Keratinocyte (primary cell): Measurements from ENCODE around the gene HSPA1B.

Experiments used
- CTCF ChIP-seq, 3 experiments: IDR thresholded peaks in 1 of 3; conservative IDR thresholded peaks in 1 of 3; optimal IDR thresholded peaks in 1 of 3; 2 replicates in 2 of 3; 3 replicates in 1 of 3; pipeline versions ENCODE3 to v1.5.1; 2011; ENCODE audit warnings: low read length in 3 of 3, mild to moderate bottlenecking in 3 of 3, moderate library complexity in 2 of 3, control low read depth in 1 of 3, inconsistent platforms in 1 of 3; ENCODE audit not compliant: insufficient read depth in 2 of 3; ENCODE audit errors: extremely low read depth in 1 of 3
- EZH2 ChIP-seq: IDR thresholded peaks from one replicate; pipeline ENCODE4 v1.6.1; 2012; ENCODE audit warnings: inconsistent platforms, mild to moderate bottlenecking, low read length, moderate library complexity

- TF ChIP-seq CTCF (optimal IDR thresholded peaks at IDR 0.05 in 1 of 3, IDR thresholded peaks at IDR 0.05 in 1 of 3, conservative IDR thresholded peaks at IDR 0.05 in 1 of 3; ENCODE audit: extremely low read depth in 1 of 3, insufficient read depth in 2 of 3, low read length in 3 of 3) (no peak), EZH2 (no peak)
These were observed 6.1 kb upstream of the HSPA1B start for GRCh38 chr6:31821301-31822035.
